GM18951 (cell line): ENCODE results near the gene MYO5B.

Source experiments
- POLR2A ChIP-seq: IDR thresholded peaks from 4 replicates; pipeline ENCODE4 v1.6.1; 2011; ENCODE audit warnings: mild to moderate bottlenecking; ENCODE audit not compliant: insufficient read length, insufficient read depth; ENCODE audit errors: extremely low read depth
- in situ Hi-C: fragments of 300-500 bp; cut with MboI; formaldehyde crosslinking; loops from one replicate; pipeline ENCODE4 v1.12.0; 2022; ENCODE audit warnings: low sequenced_read_pairs, mixed read lengths, inconsistent platforms; ENCODE audit not compliant: unreplicated experiment

The MYO5B gene

DNA sequence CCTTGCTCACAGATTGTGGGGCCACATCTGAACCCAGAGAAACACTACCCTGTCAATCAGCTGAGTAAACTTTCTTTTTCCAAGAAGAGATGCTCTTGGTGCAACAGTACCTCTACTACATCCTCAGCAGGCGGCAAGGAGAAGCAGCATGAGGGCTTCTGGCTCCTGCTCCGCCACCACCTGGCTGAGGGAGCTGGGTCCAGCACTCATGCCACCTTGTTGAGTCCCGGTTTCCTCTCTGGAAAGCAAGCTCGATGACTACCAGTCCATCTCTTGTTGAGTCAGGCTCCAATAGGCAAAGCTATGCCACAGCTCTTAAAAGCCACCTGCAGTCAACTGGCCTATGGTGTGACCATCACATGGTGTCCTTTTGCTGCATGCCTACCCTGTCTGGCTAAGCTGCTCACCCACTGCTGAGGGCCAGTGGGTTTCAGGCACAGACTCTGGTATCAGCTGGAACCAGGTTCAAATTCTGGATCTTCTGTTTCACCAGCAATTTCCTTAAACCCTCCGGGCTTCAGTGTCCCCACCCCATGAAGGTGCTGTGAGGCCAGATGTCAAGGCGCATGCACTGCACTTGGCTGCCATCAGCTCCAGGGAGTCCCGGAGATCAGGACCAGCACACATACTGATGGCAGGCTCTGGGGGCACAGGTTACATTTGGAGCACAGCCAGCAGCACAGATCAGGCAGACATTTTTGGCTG is 339.1 kb downstream of the MYO5B start:
- in situ Hi-C loops, result loop anchor here (10.0 to 25.0 kb wide), 2 partner anchors 351 to 1169 kb away; no protein-coding TSS in a partner anchor
- no peak for TF ChIP-seq POLR2A

DNA sequence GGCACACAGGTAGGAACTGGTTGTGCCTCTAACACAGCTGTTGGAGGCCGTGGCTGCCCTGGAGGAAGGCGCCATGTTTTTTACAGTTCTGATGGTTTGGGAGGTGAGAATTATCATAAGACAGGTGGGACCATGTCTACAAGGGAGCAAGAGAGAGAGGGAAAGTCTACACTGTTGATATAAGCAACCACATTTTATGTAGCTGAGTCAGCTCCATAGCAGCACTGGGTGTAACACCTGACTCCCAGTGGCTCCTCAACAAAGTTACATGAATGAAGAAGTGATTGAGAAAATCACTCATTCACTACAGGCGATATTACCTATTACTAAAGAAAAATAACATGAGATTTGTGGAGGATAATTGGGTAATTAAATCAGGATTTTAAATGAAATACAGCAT is 340.3 kb downstream of the MYO5B start:
- in situ Hi-C loops, result loop anchor here (10.0 to 25.0 kb wide), 2 partner anchors 350 to 1167 kb away; no protein-coding TSS in a partner anchor
- TF ChIP-seq POLR2A, result no peak

DNA sequence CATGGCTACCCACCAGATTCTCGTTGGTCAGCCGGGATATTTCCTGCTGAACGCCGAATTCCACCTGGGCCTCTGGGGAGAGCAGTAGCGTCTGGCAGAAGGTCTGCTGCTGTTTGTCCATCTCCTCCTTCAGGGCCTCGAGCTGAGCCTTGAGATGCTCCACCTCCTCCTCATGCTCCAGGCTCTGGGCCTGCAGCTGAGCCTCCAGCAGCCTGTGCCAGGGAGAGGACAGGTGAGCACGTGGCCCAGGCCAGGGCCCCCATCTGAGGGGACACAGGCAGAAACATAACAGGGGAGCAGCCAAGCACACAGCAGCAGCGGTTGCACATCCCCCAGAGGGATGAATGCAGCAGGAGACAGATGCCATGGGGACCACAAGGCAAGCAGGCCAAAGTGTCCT is 341.5 kb downstream of the MYO5B start:
- in situ Hi-C loops, result loop anchor here (10.0 to 25.0 kb wide), 2 partner anchors 349 to 1166 kb away; no protein-coding TSS in a partner anchor
- TF ChIP-seq POLR2A, result no peak

DNA sequence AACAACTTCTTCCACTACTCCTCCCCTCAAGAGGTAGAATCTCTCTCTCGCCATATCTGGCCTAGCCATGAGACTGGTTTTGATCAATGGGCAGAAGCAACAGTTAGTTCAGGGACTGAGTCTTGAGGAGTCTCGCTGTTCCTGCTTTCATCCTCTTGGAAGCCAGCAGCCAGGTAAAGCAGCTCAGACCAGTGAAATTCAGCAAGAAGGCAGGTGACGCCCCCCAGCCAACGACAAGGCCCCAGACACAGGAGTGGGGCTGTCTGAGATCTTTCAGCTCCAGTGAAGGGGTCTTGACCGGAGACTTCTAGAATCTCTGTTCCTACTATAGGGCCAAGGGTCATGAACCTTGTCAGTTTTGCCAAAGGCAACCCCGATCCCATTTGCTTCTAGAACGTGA is 341.9 kb downstream of the MYO5B start:
- no peak for TF ChIP-seq POLR2A
- in situ Hi-C loops, result loop anchor here (10.0 to 25.0 kb wide), 2 partner anchors 348 to 1166 kb away; no protein-coding TSS in a partner anchor

DNA sequence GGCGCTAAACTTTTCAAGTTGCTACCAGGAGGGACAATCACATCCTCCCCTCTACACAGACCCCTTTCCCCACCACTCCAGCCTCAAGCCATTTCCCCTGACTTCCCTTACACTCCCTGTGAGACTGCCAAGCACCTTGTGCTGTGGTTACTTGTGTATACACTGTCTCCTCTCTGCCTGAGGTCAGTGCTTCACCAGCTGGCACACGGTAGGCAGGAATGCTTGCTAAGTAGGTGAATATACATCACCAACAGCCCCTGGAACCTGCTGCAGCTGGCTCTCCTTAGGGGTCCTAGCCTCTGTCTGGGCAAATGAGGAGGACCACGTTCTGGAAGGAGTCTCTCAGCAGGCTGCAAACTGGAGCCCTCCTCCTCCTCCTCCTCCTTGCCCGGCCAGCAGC is 343.3 kb downstream of the MYO5B start:
- TF ChIP-seq POLR2A, result no peak
- in situ Hi-C loops, result loop anchor here (10.0 to 25.0 kb wide), 2 partner anchors 347 to 1164 kb away; no protein-coding TSS in a partner anchor

DNA sequence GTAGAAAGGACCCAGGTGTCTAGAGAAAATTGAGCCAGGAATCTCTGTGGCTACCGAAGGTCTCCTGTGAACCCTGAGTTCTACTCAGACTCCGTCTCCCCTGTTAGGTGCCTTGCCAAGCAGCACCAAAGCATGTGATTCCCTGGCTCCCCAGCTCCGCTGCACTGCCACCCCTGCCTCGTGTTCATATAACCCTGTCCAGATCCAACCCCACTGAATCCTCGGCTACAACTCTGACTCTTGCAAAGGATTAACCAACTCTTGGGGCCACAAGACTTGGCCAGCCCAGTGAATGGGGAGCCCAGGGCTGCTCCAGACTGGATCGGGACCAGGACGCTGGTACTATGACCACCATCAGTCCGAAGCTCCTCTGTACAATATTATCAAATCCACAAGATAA is 344.3 kb downstream of the MYO5B start:
- in situ Hi-C loops, result loop anchor here (10.0 to 25.0 kb wide), 2 partner anchors 346 to 1163 kb away; no protein-coding TSS in a partner anchor

DNA sequence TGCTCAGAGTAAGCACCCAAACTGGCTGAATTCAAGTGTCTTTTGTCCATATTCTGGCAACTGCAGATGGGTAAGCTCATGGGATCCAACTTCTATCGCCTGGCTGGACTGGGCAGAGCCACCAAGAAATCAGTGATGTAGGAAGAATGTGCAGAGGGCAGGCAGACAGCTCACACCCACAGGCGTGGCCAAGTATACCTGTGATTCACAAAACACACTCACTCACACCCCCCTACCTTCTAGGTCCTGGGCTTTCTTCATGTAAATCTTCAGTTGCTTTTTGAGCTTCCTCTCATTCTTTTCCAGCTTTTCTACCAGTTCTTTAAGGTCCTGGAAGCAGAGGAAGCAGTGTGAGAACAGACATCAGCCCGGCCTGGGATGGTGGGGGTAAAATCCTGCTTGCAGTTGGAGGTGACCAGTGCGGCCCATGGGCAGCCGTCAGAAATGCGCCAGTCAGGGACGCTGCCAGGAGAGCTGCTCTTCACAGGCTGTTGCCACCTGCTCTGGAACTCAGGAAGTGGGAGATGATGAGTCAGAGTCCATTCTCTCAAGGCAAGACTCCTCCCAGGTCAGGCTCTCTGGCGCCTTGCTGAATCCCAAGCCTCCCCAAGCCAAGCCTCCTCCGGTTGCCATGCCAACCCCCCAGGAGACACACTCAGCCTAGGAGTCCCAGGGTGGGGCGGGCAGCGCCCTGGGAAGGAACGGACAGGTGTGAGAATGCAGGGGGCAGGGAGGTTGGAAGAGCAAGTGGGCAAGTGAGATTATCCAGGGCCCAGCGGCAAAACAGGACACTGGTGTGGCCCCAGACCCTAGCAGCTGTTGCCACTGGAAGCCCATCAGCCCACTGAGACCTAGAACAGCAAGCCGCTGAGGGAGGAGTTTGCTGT is 345.4 kb downstream of the MYO5B start:
- in situ Hi-C loops, result loop anchor here (10.0 to 25.0 kb wide), 2 partner anchors 345 to 1162 kb away; no protein-coding TSS in a partner anchor
- no peak for TF ChIP-seq POLR2A

More for the DNA sequence above, 344.3 kb downstream of the MYO5B start:
- TF ChIP-seq POLR2A, result no peak

DNA sequence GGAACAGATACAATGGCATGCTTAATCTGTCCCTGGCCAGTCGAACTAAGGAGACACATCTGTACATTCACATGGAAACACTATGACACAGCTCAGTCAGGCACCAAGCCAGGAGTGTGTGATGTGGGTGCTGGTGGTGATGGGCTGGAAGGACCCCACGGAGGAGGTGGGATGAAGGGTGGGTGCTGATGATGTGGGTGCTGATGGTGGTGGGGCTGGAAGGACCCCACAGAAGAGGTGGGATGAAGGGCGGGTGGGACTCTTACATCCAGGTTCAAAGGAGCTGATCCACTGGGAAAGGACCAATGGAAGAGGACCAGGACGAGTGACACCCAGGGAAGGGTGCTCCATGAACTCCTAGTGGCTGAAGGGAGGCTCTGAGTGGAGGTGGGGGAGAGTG is 346.8 kb downstream of the MYO5B start:
- in situ Hi-C loops, result no loop called here
- no peak for TF ChIP-seq POLR2A

DNA sequence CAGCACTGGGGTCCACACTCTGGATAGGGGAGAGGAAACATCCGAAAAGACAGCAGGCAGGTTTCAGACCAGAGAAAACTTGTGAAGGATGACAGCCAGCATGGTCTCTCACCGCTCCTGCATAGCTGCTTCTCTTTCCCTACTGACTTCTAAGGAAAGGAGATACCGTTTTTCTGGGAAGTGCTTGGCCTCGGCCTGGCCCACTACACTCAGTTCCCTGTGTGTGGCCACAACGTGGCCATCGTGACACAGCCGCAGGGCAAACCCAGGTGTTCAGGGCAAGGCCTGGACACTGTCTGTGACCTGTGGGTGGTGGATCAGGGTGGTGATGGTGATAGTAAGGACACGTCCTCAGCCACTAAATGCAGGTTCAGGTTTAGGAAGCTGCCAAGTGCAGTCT is 347.4 kb downstream of the MYO5B start:
- TF ChIP-seq POLR2A, result no peak
- in situ Hi-C loops, result no loop called here

DNA sequence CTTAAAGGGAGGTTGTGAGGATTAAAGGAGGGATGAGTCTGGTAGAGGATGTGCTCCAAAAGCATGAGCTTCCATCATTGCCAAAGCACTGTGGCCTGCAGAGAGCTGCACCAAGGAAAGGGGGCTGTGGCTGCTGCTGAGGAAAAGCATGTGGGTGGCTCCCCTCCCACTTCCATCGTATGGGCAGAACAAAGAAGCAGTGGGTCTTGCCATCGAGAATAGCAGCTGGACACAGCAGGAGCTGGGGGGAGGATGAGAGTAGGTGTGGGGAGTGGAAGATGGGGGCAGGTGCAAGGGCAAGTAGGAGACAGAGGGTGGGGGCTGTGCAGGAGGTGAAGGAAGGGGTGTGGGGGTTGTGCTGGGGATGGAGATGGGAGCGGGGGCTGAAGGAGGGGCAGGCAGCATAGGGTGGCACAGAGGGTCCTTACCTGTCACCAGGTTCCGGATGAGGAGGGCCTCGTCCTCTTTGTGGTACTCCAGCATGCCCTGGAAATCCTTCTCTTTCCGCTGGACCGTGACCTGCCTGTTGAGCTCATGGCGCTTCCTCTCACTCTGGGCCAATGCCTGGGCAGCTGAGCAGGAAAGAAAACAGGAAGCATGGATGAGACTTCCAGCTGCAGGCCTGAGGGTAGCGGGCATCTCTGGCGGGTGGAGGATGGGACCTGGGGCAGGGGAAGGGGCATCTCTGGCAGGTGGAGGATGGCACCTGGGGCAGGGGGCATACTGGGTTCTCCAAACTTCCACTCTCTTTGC is 348.1 kb downstream of the MYO5B start:
- no peak for TF ChIP-seq POLR2A
- in situ Hi-C loops, result no loop called here

DNA sequence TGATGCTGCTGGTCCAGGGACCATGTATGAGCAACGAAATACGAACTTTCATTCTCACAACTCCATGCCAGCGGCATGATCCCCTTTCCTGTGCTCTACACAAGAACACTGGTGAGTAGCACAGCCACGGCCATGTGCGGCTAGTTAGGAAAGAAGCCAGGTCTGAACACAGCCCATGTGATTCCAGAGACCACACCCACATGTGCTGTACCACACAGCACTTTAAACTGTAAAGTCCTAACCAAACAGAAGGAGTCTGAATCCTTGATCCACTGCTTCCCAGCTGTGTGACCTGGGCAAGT is 348.6 kb downstream of the MYO5B start:
- in situ Hi-C loops, result no loop called here

DNA sequence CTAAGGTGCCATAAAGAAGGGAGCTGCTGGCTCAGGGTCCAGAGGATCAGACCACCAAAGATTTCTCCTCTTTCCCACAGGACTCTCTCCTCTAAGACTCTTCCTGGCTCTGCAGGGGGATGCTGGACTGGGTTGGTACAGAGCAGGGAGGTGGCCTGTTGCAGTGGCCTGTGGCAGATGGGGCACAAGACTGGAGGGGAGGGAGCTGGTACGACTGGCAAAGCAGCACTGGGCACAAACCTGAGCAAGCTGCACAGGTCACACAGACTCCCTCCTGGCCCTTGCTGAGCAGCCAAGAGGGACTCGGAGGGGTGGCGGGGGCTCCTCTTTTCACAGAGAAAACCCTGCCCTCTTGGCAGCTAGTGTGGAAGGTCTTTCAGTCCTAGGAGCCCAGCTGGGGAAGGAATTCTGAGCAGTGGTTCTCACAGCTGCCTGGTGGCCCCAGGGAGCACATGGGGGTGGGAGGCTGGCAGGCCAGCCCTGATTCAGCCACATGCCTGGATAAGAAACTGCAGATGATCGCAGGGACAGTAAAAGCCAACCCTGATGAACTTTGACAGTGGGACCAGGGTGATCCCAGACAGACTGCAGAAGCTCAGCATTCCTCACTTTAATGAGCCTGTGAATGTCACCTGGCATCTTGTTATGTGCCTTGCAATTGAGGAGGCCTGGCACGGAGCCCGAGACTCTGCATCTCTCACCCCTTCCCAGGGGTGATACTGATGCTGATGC is 349.2 kb downstream of the MYO5B start:
- in situ Hi-C loops, result no loop called here

More for the DNA sequence above, 348.6 kb downstream of the MYO5B start:
- TF ChIP-seq POLR2A, result no peak

More for the DNA sequence above, 349.2 kb downstream of the MYO5B start:
- no peak for TF ChIP-seq POLR2A
